GM18907 (cell line): ENCODE measurements around the gene RAD9A.
"Not testable (repeated sequence)": the region's sequence is repeated elsewhere in the genome, so short reads cannot be mapped to it uniquely, and the experiment has no call there.

Source experiments
- ATAC-seq: cut with Tn5 transposase; IDR thresholded peaks from one replicate; pipeline ENCODE4 v1.9.1; 2021; ENCODE audit warnings: mild to moderate bottlenecking, moderate library complexity; ENCODE audit not compliant: unreplicated experiment

RAD9A gene

DNA sequence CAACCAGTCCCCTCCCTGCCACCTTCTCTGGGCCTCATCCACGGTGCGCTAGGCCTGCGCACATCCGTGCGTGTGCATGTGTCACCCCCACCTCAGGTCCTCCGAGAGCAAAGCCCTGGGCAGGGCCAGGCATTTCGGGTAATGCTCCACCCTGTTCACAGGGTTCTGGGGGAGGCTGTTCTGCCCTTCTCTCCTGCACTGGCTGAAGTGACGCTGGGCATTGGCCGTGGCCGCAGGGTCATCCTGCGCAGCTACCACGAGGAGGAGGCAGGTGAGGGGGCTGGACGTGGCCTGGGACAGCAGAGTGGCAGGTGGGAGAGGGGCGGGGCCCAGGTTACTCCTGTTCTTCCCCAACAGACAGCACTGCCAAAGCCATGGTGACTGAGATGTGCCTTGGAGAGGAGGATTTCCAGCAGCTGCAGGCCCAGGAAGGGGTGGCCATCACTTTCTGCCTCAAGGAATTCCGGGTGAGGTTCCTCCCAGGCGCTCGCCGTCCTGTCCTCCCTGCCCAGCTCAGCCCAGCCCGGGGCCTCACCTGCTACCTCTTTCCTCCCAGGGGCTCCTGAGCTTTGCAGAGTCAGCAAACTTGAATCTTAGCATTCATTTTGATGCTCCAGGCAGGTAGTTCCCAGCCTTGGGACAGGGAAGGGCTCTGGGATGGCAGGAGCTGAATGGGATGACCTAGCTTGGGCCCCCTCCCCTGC lies 3.9 kb downstream of the RAD9A start:
- no peak for ATAC-seq

DNA sequence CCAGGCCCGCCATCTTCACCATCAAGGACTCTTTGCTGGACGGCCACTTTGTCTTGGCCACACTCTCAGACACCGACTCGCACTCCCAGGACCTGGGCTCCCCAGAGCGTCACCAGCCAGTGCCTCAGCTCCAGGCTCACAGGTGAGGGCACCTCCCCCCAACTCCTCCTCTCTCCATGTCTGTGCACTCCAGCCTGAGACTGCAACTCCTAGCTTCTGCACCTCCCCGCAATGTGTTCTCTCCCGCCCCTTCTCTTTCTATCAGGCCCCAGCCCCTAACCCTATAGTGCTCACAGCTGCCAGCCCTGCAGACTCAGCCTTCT lies 4.4 kb downstream of the RAD9A start:
- ATAC-seq, result no peak

DNA sequence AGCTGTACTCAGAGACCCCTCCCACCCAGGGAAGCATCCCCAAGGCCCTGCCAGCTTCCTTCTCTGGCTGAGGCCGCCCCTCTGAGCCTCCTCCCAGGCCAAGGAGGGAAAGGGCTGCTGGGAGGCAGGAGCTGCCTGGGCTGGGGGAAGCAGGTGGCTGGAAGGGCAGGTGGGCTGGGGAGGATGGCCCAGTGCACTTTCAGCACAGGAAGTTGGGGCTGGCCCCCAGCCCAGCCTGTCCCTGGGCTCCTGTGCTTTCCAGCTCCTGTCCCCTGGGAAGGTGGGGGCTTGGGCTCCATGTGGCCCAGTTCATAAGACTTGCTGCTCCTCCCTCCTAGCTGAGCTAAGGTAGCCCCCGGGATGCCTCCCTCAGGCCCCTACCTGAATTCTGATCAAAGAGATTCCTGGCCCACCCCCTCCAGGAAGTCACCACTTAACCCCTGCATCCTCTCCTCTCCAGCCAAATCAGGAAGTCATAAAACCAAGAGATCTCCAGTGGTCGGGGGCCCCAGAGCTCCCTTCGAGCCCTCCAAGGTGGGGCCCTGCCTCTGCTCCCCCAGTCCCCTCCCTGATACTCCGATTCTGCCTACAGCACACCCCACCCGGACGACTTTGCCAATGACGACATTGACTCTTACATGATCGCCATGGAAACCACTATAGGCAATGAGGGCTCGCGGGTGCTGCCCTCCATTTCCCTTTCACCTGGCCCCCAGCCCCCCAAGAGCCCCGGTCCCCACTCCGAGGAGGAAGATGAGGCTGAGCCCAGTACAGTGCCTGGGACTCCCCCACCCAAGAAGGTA lies 5.0 kb downstream of the RAD9A start:
- no peak for ATAC-seq

DNA sequence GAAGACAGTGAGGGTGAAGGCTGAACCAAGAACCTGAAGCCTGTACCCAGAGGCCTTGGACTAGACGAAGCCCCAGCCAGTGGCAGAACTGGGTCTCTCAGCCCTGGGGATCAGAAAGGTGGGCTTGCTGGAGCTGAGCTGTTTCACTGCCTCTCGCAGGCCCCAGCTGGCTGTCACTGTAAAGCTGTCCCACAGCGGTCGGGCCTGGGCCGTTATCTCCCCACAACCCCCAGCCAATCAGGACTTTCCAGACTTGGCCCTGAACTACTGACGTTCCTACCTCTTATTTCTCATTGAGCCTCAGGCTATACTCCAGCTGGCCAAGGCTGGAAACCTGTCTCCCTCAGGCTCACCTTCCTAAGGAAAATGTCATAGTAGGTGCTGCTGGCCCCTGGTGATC lies 5.8 kb downstream of the RAD9A start:
- ATAC-seq, result no peak

DNA sequence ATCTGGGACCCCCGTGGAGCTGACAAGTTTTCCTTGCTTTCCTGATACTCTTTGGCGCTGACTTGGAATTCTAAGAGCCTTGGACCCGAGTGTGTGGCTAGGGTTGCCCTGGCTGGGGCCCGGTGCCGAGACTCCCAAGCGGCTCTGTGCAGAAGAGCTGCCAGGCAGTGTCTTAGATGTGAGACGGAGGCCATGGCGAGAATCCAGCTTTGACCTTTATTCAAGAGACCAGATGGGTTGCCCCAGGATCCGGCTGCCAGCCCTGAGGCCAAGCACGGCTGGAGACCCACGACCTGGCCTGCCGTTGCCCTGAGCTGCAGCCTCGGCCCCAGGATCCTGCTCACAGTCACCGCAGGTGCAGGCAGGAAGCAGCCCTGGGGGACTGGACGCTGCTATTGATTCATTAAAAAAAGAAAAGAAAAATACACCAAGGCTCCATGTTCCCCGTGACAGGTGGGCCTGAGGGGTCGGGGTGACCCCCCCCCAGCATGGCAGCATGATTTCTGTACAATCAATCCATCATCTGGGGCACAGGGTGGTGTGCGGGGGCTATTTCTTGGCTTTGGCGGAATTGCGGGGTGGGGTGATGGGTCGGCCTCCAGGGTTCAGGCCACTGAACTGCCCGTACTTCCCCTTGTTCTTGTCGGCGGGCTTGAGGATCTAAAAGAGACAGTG lies 6.3 kb downstream of the RAD9A start:
- no peak for ATAC-seq

DNA sequence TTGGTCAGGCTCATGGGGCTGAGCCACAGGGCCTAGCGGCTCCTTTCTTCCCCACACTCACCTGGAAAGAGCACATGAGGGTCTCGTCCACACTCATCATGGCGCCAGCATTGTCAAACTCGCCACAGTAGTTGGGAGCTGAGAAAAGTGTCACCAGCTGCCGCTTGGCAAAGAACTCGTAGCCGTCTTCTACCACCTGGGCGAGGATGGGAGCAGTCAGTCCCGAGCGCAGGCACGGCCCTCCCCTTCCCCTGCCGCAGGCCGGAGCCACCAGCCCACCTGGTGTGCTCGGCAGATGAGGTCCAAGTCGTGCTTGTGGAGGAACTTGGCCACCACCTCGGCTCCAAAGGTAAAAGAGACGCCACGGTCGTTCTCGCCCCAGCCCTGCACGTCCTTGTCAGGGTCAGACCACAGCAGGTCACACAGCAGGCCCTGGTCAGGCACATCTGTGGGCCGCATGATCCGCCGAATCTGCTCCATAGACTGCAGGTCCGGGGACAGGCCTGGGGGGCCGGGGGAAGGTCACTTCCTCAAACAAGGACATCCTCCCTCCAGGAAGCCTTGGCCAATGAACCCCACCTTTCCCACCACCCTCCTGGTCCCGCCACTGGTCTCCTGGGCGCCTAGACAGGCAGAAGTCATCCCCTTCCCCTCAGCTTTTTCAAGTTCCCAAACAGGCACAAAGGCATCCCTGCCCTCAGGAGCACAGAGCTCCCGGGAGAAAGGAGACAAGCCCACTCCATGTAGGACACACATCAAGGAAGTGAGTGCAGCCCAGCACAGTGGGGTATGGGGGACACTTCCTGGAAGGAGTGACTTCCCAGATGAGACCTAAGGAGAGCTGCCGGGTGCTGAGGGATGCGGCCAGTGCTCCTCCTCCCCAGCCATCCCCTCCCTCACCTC lies 7.1 kb downstream of the RAD9A start:
- no peak for ATAC-seq

DNA sequence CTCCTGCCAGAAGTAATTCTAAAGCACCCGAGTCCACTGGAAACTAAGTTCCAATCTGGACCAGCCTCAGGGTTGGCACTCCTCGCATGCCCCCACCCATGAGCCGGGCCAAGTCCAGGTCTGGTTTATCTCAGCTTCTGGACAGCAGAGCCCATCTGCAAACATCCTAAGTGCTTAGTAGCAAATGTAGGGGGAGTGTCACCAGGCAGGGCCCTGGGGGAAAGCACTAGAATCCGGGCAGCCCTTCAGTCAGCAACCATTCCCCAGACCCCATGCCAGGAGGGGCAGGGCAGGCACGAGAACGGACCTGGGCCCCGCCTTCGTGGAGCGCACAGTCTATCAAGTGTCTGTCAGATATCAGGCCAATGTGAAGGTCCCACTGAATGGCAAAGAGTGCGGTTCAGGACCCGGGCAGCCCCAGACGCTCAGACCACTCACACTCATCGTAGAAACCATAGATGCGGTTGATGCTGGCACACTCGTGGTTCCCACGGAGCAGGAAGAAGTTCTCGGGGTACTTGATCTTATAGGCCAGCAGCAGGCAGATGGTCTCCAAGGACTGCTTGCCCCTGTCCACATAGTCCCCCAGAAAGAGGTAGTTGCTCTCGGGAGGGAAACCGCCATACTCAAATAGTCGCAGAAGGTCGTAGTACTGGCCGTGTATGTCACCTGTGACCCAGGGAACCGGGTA lies 8.6 kb downstream of the RAD9A start:
- no peak for ATAC-seq

DNA sequence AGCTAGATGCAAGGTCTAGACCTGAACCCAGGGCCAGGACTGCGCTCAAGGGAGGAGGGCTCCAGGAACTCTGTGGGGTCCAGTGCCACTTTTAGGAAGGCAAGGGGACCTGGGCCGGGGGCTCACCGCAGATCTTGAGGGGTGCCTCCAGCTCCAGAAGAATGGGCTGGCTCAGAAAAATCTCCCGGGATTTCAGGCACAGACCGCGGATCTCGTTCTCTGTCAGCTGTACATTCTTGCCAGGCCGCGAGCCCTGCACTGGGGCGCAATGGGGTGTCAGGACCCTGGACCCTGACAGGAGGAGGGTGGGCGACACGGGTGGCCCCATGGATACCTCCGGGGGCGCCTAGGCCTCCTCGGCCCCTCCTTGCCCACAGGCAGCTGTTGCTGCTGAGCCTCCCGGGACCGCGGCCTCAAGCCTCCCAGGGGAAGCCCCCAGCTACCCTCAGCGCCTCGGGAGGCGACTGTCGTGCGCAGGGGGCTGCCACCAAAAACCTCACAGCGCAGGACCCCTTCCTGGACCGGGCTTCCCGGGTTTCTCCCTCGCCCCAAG lies 9.2 kb downstream of the RAD9A start:
- no peak for ATAC-seq

DNA sequence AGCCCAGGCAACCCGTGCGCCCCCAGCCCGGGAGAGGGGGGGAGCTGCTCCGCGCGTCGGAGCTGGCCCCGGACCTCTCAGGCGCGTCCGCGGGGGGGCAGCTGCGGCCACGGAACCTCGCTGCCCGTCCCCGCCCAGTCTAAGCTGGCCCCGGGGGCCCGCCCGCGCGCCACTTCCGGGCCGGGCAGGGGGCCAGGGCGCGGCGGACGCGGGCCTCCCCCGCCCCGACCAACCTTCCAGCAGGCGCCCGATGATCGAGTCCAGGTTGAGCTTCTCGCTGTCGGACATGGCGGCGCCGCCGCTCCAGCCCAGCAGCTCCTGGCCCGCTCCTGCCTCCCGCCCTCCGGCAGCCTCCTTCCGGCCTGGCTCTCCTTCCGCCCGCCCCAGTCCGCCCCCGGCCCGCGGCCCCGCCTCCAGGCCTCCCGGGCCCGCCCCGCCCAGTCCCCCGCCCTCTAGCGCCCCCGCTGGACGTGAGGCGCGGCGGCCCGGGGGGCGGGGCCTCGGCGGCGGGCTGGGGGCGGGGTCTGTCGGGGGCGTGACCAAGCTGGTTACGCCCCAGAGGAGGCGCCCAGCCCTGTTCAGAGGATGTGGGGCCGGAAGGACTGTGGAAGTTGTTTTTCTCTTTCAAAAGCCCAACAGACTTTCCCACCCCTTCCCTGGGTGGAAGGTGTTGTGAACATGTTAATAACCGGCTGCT lies 9.9 kb downstream of the RAD9A start, which contains the start of gene PPP1CA:
TSS of gene PPP1CA (minus strand) at position 364 of the 697 bp plus-strand sequence. CDS start at position 288, 76 bp downstream.
- ATAC-seq, result peak; percentile 63

DNA sequence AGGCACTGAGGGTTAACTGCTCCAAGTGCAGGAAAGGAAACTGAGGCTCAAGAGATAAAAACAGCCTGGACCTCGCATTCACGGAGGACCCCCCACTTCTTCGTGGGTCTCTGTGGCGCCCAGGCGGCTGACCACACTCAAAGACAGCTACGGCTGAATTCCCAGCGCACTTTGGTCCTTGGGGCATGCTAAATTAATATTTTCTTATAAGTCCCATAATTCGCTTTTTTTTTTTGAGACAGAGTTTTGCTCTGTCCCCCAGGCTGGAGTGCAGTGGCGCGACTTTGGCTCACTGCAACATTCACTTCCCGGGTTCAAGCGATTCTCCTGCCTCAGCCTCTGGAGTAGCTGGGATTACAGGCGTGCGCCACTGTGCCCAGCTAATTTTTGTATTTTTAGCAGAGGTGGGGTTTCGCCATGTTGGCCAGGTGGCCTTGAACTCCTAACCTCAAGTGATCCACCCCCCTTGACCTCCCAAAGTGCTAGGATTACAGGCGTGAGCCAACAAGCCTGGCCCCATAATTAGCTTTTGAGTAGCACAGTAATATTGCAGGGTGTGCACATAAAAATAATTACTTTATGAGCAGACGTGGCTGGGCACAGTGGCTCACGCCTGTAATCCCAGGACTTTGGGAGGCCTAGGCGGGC lies 10.5 kb downstream of the RAD9A start:
- ATAC-seq, result not testable (repeated sequence)

DNA sequence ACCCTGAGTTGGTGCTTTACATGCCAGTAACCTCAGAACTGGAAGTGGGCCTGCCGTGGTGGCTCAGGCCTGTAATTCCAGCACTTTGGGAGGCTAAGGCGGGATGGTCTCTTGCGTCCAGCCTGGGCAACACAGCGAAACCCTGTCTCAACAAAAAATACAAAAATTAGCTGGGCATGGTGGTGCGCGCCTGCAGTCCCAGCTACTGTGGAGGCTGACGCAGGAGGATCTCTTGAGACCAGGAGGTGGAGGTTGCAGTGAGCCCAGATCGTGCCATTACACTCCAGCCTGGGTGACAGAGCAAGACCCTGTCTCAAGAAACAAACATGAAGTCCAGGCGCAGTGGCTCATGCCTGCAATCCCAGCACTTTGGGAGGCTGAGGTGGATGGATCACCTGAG lies 11.3 kb downstream of the RAD9A start:
- ATAC-seq, result not testable (repeated sequence)

DNA sequence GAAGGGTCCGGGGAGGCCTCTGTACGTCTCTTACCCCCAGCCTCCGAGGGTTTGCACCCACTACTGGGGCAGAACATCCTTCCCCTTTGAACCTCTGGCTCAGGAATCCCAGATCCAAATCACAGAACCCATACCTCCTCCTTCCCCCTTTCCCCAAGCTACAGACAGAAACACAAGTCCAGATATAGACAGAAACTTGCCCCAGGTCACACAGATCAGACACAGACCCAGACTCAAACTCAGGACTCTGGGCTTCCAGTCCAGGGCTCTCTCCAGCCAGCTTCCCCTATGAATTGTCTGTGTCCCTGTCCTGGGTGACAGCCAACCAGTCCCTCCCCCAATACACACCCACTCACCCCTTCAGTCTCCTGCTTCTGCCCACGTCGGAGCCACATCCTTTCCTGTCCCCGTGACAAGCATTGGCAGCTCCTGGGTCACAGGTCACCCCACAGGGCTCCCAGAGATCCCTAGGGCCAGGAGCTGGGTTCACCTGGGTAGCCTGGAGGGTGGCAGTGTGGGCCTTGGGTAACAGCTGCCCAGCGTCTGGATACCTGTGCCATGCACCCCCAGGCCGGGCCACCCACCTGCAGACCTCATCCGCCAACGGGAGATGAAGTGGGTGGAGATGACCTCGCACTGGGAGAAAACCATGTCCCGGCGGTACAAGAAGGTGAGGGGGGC lies 12.9 kb downstream of the RAD9A start:
- no peak for ATAC-seq

DNA sequence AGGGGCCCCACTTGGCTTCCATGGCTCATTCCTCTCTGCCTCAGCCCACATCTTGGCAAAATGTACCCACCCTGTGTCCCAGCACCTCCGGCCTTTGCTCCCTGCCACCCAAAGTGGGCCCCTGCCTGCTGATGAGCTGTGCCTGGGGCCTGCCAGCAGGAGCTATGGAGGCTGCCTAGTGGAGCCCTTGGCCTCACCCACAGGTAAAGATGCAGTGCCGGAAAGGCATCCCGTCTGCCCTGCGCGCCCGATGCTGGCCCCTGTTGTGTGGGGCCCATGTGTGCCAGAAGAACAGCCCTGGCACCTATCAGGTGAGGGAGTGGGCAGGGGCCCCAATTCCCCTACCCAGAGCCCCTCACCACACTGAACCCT lies 13.4 kb downstream of the RAD9A start:
- ATAC-seq, result no peak

DNA sequence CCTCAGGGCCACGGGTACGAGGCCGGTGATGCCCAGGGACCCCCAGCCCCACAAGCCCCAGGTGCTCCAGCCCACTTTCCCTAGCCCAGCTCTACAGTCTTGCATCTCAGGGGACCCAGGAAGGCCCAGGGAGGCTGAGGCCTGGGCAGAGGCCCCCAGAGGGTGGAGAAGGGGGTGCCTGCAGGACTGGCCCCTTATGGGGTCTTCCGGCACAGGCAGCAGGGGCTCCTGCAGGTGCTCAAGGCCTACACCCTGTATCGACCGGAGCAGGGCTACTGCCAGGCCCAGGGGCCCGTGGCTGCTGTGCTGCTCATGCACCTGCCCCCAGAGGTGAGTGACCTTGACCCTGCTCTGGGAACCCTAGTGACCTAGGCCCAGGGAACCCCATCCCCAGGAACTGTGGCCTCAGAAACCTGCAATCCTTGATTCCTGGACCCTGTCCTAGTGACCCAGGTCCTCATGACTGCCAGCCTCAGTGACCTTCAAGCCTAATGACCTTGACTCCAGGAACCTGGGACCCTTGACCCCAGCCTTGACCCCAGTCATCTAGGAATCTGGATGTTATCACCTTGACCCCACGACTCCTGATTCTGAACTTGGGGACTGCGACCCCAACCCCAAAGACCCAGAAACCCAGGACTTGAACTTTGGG lies 14.0 kb downstream of the RAD9A start:
- ATAC-seq, result no peak

DNA sequence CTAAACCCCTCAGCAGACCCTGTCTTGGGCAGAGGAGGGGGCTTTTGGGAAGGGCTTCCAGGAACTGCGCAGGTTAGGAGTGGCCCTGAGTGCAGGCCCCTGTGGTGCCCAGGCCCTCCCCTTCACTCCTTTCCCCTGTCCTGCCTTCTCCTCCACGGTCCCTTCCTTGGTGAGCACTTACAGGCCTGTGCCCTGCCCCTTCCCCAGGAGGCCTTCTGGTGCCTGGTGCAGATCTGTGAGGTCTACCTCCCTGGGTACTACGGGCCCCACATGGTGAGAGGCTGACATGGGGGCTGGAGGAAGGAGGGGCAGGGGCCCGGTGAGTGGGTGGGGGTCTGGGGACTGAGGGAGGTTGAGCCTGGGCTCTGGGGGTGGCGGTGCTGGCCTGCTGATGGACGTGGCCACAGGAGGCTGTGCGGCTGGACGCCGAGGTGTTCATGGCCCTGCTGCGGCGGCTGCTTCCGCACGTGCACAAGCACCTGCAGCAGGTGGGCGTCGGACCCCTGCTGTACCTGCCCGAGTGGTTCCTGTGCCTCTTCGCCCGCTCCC lies 14.7 kb downstream of the RAD9A start:
- no peak for ATAC-seq

DNA sequence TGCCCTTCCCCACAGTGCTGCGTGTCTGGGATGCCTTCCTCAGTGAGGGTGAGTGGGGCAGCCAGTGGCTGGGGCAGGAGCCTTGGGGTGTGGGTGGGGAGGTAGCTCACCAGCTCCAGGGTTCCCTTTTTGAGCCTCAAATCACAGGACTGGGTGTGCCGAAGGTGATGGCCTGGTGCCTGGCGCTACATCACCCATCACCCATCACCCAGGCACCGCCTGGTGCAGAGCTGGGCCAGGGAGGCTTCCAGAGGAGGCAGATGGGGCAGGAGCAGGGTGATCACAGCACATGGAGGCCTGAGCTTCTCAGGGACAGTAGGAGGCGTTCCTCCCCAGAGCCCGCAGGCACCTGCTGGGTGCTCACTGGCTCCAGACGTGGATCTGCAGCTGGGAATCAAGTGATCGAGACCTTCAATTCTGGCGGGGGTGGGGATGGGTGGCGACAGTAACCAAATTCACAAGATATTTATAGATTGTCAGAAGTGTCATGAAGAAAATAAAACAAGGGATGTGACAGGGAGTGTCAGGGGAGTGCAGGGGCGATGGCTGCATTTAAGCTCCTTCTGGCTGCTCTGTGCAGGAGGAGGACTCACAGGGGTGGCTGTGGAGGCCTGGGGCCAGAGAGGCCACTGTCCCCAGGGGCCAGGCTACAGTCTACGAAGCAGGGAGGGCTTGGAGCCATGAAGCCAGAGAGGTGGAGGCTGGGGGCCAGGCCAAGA lies 15.3 kb downstream of the RAD9A start:
- ATAC-seq, result no peak

DNA sequence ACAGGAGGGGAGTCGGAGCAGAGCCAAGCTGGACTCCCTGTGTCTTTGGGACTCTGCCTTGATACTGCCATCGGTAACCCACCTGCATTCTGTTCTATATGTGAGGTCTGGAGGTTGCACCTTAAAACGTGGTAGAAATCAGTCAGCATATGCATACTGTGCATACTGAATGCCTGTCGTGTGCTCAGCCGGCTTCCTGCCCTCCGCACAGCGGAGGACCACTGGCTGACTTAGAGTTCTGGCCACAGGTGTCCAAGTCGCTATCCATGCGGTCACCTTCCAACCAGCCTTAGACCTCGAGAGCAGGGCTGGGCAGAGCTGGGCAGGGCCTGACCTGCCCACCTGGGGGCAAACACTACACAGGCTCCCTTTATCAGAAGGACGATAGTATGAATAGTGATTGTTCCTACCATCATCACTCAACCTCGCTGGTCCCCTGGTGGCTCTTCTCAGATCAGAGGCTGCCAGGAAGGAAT lies 15.9 kb downstream of the RAD9A start:
- ATAC-seq, result no peak
